Kidney tubule cell (primary cell): ENCODE results near the gene TGM3.
A peak's percentile ranks its signal among the peaks of the same experiment; 100 is the strongest.
"Not testable (repeated sequence)": the region's sequence is repeated elsewhere in the genome, so short reads cannot be mapped to it uniquely, and the experiment has no call there.

Source experiments
- DNase-seq: peaks from one replicate; pipeline ENCODE4 v3.0.0-alpha.2; 2018; ENCODE audit warnings: low spot score

The TGM3 gene

DNA sequence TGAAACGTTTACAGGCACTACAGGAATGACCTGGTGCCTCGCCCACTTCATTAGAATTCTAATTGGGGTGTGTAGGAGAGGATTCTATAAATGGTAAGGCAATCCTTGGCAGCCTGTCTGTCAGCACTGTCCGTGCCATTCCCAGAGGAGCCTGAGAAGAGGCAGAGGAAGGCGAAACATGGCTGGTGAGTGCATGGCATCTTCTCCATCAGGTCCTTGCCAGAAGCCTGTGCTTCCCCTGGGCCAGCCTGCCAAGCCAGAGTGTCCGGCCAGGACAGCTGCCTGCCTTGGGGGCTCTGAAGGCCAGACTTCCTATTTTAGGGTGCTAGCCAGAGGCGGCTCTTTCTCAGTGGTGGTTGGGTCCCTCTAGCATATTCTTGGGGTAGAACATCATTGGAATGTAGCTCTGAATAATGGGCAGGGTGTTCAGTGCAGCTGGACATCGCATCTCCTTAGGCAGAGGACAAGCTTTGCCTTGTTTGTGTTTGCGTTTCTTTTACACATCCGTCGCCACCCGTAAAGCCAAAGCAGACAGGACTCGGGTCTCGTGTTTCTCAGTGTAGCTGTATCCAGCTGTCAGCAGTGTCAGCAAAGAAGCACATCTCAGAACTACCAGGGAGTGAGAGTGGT lies at the start of gene TGM3:
Gene TGM3 (plus strand): TSS at position 116 of the 630 bp plus-strand sequence. CDS start 63 bp downstream, at position 179.
- DNase-seq: no peak

DNA sequence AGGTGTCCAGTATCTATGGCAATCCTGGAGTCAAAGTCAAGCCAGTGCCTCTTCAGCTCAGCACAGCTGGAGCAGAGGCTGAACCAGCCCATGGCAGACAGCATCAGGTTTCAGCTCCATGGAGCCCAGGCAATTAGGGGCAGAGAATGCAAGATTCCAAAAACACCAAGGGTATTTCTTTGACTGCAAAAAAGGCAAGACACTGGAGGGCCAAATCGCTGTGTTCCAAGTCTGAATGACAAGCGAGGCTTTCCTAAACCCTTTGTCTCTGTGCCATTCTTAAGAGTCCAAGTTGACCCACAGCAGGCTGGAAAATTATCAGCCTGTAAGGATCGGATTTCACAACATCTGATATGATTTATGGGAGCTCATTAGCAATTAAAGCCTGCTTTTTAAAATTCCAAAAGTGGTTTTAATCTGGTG lies 49.7 kb upstream of the TGM3 start:
- DNase-seq: no peak

DNA sequence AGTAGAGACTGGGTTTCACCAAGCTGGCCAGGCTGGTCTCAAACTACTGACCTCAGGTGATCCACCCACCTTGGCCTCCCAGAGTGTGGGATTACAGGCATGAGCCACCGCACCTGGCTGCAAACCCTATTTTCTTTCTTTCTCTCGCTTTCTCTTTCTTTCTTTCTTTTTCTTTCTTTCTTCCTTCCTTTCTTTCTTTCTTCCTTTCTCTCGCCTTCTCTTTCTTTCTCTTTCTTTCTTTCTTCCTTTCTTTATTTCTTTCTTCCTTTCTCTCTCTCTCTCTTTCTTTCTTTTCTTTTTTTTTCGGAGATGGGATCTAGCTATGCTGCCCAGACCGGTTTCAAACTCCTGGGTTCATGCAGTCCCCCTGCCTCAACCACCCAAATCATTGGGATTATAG lies 47.0 kb upstream of the TGM3 start:
- no peak for DNase-seq

DNA sequence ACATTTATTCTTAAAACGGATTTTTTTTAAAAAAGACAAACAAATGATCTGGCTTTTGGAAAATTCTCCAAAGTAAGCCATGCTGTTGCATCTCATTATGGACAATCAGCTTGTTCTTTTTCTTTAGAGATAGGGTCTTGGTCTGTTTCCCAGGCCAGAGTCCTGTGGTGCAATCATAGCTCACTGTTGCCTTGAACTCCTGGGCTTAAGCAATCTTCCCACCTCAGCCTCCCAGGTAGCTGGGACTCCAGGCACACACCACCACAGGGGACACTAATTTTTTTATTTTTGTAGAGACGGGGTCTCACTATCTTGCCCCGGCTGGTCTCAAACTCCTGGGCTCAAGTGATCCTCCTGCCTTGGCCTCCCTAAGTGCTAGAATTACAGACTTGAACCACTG lies 45.9 kb upstream of the TGM3 start:
- no peak for DNase-seq

DNA sequence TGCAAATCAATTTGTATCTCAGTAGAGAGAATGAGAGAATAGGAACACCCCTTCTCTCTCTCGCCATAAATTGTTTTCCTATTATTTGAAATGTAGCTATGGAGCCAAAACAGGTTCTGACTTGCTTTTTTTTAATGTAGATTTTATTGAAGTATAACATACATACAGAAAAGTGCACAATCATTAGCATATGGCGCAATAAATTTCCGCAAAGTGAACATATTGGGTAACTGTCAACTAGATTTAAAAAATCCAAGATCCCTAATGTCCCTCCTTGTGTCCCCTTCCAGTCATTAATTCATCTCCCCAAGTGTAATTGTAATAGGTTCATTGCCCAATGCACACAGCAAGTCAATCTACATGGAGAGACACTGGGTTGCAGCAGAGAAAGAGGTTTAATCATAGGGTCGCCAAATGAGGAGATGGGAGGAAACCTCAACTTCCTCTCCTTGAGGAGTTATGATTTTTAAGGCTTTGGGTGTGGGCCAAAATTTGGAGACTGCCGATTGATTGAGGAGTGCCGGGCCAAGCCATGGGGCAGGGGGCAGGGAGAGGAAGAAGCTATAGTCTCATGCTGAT lies 43.3 kb upstream of the TGM3 start:
- no peak for DNase-seq

- DNase-seq: no peak
Measured at GRCh38 chr20:2253256-2253655, 42.5 kb upstream of the TGM3 start.

- peak; percentile 10 for DNase-seq
Measured at GRCh38 chr20:2254333-2254732, 41.5 kb upstream of the TGM3 start.

DNA sequence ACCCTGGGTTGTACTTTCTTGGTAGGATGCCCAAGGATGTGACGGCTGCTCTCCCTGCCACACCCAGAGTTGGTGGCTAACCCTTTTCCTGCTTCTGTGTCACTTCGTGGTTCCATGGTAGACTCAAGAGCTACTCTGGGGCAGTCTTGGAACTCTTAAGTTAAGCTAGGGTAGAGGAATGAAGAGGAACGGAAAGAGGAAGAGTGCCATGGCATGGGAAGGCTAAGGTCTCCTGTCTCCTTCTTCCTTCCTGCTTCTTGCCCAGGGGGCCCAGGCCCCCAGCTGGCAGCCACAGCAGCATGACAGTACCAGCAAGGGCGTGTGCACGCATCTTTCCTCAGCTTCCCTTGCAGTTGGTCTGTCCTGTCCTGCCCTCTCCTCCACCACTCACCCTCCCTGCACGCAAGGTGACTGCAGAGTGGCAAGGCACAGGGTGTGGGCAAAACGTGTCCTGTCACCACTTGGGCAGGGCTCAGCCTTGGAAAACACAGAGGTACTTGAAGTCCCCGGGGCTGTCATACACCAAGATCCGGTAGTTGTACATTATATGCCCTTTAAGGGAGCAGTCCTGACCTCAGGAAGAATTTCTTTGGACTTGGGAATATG lies 39.8 kb upstream of the TGM3 start:
- no peak for DNase-seq

DNA sequence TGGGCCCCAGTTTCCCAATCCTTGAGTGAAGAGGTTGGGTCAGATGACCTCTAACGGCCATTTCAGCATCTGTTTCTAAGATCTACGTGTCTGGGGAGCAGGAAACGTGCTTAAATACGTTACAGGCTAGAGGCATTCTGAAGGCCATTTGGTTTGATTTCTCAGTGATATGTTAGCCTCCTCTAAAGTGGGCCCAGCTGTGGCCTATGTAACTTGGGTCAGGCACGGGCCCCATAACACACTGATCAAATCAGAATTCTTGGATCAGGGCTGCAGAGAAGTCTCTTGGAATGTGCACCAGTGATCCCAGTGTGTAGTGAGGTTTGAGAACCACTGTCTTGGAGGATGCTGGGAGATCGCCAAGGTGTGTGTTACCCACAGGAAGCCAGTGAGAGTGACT lies 36.1 kb upstream of the TGM3 start:
- no peak for DNase-seq

DNA sequence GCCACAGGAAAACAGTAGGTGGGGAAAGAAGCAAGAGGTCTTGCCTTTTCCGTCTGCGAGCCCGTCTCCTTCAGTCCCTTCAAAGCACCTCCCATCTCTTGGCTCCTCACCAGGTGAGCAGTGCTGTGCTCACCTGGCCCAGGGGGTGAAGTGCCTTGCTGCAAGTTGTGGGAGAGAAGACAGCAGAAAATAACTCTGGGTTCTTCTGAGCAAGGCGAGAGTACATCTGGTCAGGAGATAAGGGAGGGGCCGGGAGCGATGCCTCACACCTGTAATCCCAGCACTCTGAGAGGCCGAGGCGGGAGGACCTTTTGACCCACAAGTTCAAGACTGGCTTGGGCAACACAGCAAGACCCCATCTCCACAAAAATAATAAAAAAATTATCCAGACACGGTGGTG lies 35.6 kb upstream of the TGM3 start:
- DNase-seq: no peak

- no peak for DNase-seq
Measured at GRCh38 chr20:2261046-2261485, 34.7 kb upstream of the TGM3 start.

- DNase-seq: no peak
Measured at GRCh38 chr20:2261629-2262028, 34.2 kb upstream of the TGM3 start.

DNA sequence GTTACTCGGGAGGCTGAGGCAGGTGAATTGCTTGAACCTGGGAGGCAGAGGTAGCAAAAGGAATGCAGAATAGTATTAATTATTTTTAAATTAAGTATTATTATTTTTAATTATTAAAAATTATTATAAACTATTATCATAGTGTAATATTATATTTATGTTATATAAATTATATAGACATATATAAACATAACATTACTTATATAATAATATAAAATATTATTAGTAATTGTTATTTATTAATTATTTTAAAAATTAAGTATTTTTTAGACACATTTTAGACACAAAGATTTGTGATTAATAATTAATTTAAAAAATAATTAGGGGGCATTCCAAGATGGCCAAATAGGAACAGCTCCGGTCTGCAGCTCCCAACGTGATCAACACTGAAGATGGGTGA lies 31.7 kb upstream of the TGM3 start:
- DNase-seq: no peak

GRCh38 chr20:2264621-2265374 lies 31.0 kb upstream of the TGM3 start:
- not testable (repeated sequence) for DNase-seq

DNA sequence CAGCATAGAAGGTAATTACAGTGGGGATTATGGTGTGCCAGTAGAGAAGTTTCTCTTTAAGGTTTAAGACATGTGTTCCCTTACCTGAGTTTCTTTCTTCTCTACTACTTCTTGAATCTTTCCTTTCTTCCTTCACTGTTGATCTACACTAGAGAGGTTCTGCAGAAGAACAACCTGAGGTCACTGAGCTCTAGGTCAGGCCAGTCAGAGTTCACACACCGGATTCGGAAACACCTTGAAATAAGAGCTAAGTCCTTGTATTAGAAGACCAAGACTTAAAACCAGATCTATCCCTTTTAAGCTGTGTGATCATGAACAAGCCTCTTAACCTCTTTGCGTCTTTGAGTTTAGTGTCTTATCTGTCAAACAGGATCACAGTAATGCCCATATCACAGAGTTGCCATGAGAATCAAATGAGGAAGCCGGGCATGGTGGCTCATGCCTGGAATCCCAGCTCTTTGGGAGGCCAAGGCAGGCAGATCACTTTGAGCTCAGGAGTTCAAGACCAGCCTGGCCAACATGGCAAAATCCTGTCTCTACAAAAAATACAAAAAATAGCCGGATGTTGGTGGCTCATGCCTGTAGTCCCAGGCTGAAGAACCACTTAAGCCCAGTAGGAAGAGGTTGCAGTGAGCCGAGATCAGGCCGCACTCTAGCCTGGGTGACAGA lies 22.0 kb upstream of the TGM3 start:
- no peak for DNase-seq

- DNase-seq: no peak
Measured at GRCh38 chr20:2276015-2276414, 19.8 kb upstream of the TGM3 start.

DNA sequence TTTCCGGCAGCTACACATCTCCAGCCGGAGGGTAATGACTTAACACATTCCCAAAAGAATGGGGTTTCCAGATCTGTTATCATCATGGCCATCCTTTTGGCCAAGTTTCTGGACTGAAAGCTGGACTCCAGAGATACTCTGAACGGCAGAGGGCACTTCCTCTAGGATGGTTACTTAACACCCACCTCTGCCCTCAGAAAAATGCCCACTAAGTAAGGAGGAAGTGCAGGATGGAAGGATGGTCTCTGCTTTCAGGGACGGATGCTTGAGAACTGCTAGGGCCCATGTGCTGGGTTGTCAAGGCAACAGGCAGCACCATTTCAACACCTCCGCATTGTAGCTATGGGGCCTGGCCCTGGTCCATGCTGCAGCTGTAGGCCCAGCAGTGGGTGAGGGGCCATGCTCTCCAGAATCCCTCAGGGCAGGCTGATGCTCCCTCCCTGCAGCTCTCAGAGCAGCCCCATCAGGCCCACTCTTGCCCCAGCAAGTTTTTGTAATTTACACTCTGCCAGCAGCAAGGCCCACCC lies 16.5 kb upstream of the TGM3 start:
- no peak for DNase-seq

DNA sequence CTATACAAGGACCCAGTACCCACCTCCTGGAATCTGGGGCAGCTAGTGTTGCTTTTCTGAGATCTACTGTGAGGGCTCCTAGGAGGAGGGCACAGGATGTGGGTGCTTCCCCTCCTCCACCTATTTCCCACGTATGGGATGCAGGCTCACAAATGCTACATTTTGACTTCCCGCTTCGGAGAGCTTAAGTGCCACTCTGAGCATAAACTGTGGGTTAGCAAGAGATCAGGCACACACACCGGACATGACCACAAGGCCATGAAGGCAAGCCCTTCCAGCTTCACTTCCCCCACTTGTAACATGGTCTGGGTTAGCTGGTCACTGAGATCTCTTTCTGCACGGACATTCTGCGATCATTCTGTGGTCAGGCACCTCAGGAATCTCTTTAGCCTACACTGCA lies 15.7 kb upstream of the TGM3 start:
- no peak for DNase-seq

DNA sequence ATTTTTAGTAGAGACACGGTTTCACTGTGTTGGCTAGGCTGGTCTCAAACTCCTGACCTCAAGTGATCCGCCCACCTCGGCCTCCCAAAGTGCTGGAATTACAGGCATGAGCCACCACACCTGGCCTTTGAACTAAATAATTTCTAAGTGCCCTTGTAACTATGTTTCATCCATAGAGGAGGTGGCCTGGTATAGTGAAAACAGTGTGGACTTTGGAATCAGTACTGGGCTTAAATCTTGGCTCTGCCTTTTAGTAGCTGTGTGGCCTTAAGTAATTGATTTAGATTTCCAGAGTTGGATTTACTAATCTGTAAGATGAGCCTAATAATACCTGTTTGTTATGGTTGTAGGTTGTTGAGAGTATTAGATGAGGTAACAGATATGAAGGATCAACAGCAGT lies 14.2 kb upstream of the TGM3 start:
- DNase-seq: no peak

- DNase-seq: no peak
Measured at GRCh38 chr20:2282181-2282580, 13.6 kb upstream of the TGM3 start.

DNA sequence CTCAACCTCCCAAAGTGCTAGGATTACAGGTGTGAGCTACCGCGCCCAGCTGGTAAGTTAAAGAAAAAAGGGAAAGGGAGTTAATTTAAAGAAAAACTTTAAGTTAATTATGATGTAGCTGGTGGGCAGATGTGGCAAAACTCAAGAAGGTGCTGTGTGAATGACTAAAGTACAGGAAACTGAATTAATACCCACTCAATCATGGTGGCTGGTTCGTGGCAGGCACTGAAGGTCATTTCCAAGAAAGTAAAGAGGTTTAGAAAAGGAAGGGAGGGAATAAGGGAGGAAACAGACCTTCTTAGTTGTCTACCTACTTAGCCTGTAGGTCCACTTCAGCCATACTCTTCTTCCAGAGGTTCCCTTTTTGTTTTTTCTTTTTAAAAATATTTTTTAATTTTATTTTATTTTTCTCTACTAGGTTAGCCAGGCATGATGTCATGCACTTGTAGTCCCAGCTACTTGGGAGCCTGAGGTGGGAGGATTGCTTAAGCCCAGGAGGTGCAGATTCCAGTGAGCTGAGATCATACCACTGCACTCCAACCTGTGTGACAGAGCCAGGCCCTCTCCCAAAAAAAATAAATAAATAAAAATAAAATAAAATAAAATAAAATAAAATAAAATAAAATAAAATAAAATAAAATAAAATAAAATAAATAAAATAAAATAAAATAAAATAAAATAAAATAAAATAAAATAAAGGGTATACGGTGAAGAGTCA lies 11.9 kb upstream of the TGM3 start:
- peak; percentile 91 for DNase-seq

GRCh38 chr20:2285193-2285592 lies 10.6 kb upstream of the TGM3 start:
- peak; percentile 48 for DNase-seq
